HFF-Myc (cell line): ENCODE measurements around the gene TP53BP2.
"Not testable (repeated sequence)": the region's sequence is repeated elsewhere in the genome, so short reads cannot be mapped to it uniquely, and the experiment has no call there.

Experiments
- DNase-seq: peaks from one replicate; pipeline ENCODE4 v3.0.0-alpha.2; 2011; ENCODE audit warnings: low read depth; ENCODE audit errors: extremely low read depth
- H3K4me3 ChIP-seq: replicated peaks from 2 replicates; pipeline ENCODE4 v1.5.1; 2011; ENCODE audit warnings: low read depth, mild to moderate bottlenecking, control low read depth, low read length
- CTCF ChIP-seq: IDR thresholded peaks from 2 replicates; pipeline ENCODE4 v1.5.1; 2012; ENCODE audit warnings: mild to moderate bottlenecking, low read depth, low read length, control low read depth; ENCODE audit errors: missing control alignments

The TP53BP2 gene

GRCh38 chr1:223877804-223878203, 32.1 kb upstream of the TP53BP2 start:
- no peak for TF ChIP-seq CTCF
- DNase-seq = no peak
- no peak overlapping the region for H3K4me3 ChIP-seq

GRCh38 chr1:223876590-223876989, 30.8 kb upstream of the TP53BP2 start:
- no peak for DNase-seq
- no peak overlapping the region for H3K4me3 ChIP-seq
- no peak for TF ChIP-seq CTCF

- DNase-seq = no peak
Measured at GRCh38 chr1:223873044-223873443, 27.3 kb upstream of the TP53BP2 start.

GRCh38 chr1:223872308-223872901, 26.7 kb upstream of the TP53BP2 start:
- DNase-seq = no peak
- H3K4me3 ChIP-seq = no peak overlapping the region
- no peak for TF ChIP-seq CTCF

More at GRCh38 chr1:223873044-223873443, 27.3 kb upstream of the TP53BP2 start:
- H3K4me3 ChIP-seq = no peak overlapping the region
- no peak for TF ChIP-seq CTCF

GRCh38 chr1:223870617-223871574, 25.1 kb upstream of the TP53BP2 start:
- TF ChIP-seq CTCF = no peak
- no peak for DNase-seq

GRCh38 chr1:223864599-223865368, 19.0 kb upstream of the TP53BP2 start:
- H3K4me3 ChIP-seq, DNase-seq: not testable (repeated sequence)

More at GRCh38 chr1:223870617-223871574, 25.1 kb upstream of the TP53BP2 start:
- H3K4me3 ChIP-seq = no peak overlapping the region

- DNase-seq = no peak
- no peak overlapping the region for H3K4me3 ChIP-seq
- no peak for TF ChIP-seq CTCF
Measured at GRCh38 chr1:223864084-223864483, 18.3 kb upstream of the TP53BP2 start.
